Peyer's patch (tissue), 4 donors: ENCODE measurements around the gene BCL7A.

Source experiments
- POLR2A ChIP-seq, 2 donors: fragments of 450-650 bp; IDR thresholded peaks; one replicate each; pipeline ENCODE4 v1.5.1; 2017; ENCODE audit warnings: antibody characterized with exemption in 2 of 2, mild to moderate bottlenecking in 2 of 2, moderate library complexity in 2 of 2
- TF ChIP-seq, protein P1 (sequence below), 6 experiments: fragments of 450-650 bp in 4 of 6; fragments of 200-600 bp in 2 of 6; sonication (generic) in 1 of 6; IDR thresholded peaks; one replicate each; pipeline ENCODE4 v1.5.1; 2017 to 2019; ENCODE audit warnings: antibody characterized with exemption in 6 of 6, mild to moderate bottlenecking in 3 of 6, moderate library complexity in 1 of 6

DNA sequence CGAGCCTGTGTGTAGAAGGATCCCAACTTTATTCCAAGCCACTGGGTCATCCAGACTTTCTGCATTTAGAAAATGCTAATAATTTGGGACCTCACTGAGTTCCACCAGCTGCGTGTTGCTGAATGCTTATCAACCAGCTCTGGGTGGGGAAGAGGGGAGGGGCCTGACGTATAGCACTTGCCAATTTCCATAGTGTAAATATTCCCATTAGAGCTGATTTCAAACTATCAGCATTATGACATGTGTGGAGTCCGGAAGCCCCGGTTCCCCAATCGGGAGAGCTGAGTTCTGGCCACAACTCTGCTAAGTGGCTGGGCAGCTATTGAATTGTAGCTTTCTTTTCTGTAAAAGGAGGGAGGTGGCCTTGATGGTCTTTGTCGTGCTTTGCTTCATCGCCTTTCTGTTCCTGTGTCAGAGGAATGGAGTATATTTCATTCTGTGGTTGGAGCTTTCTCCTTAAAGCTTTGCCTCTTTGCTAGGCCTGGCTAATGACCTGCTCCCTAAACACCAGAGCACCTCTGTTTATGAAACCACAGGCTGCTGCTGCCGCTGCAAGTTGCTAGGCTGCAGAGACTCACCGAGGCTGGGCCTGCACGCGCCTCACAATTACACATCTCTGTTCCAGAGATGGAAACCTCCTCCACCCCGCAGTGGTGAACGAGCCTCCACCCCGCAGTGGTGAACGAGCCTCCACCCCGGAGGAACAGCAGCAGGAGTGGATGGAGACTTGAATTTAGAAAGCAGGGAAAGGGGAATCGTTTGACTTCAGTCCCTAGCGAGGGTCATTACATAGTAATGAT is 7.7 kb upstream of the BCL7A start:
- TF ChIP-seq, protein P1, sequence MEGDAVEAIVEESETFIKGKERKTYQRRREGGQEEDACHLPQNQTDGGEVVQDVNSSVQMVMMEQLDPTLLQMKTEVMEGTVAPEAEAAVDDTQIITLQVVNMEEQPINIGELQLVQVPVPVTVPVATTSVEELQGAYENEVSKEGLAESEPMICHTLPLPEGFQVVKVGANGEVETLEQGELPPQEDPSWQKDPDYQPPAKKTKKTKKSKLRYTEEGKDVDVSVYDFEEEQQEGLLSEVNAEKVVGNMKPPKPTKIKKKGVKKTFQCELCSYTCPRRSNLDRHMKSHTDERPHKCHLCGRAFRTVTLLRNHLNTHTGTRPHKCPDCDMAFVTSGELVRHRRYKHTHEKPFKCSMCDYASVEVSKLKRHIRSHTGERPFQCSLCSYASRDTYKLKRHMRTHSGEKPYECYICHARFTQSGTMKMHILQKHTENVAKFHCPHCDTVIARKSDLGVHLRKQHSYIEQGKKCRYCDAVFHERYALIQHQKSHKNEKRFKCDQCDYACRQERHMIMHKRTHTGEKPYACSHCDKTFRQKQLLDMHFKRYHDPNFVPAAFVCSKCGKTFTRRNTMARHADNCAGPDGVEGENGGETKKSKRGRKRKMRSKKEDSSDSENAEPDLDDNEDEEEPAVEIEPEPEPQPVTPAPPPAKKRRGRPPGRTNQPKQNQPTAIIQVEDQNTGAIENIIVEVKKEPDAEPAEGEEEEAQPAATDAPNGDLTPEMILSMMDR (IDR thresholded peaks at IDR 0.05) = no peak
- no peak for TF ChIP-seq POLR2A (IDR thresholded peaks at IDR 0.05)
